H1 (cell line): ENCODE measurements around the gene IL17REL. TPM values are rescaled to one million over a fixed set of nuclear protein-coding genes. Genes with fewer than 3 reads are reported as not detected.

Experiments used
- CTCF ChIA-PET: fragments of 300-600 bp; sonication (Branson Sonifier 250); formaldehyde crosslinking; loops from one replicate; lab custom pipeline; 2021; ENCODE audit not compliant: partially characterized antibody; lab: Charles Lee
- POLR2A ChIA-PET: fragments of 300-600 bp; sonication (Branson Sonifier 250); formaldehyde crosslinking; loops from one replicate; lab custom pipeline; 2021; ENCODE audit warnings: inconsistent platforms; ENCODE audit not compliant: partially characterized antibody; lab: Charles Lee
- DNase-seq, 2 experiments: peaks; one replicate each; pipeline versions ENCODE4 v3.0.0 to v3.0.0-alpha.2; 2010 to 2022; ENCODE audit warnings: low spot score in 2 of 2, low read depth in 1 of 2, mixed read lengths in 1 of 2
- FAIRE-seq: peaks from 2 replicates; lab custom pipeline; 2011; peaks lifted over from hg19 to GRCh38; lab: Jason Lieb, UNC
- H2AFZ ChIP-seq: 2 replicates; pipeline ENCODE4 v1.8.1; 2012; ENCODE audit warnings: low read length, inconsistent platforms
- H2AK5ac ChIP-seq: 2 replicates; pipeline ENCODE4 v1.6.1; 2013; ENCODE audit warnings: low read depth, low read length
- H2BK120ac ChIP-seq: replicated peaks from 2 replicates; pipeline ENCODE3; 2013; ENCODE audit warnings: low read depth, low read length, inconsistent platforms
- H2BK12ac ChIP-seq: 2 replicates; pipeline ENCODE4 v1.6.1; 2013; ENCODE audit warnings: low read depth, low read length
- H2BK15ac ChIP-seq: 2 replicates; pipeline ENCODE4 v1.6.1; 2013; ENCODE audit warnings: low read length
- H2BK20ac ChIP-seq: 2 replicates; pipeline ENCODE4 v1.6.1; 2013; ENCODE audit warnings: low read length
- H2BK5ac ChIP-seq: 2 replicates; pipeline ENCODE4 v1.6.1; 2013; ENCODE audit warnings: low read depth, low read length
- H3K14ac ChIP-seq: 2 replicates; pipeline ENCODE4 v1.6.1; 2013; ENCODE audit warnings: inconsistent platforms; ENCODE audit not compliant: insufficient read length
- H3K18ac ChIP-seq: 2 replicates; pipeline ENCODE4 v1.6.1; 2013; ENCODE audit warnings: low read length; ENCODE audit errors: extremely low read depth
- H3K23ac ChIP-seq: 2 replicates; pipeline ENCODE4 v1.6.1; 2013; ENCODE audit warnings: inconsistent platforms; ENCODE audit not compliant: insufficient read length
- H3K23me2 ChIP-seq: 2 replicates; pipeline ENCODE4 v1.6.1; 2013; ENCODE audit warnings: low read depth, low read length
- H3K27ac ChIP-seq: 2 replicates; pipeline ENCODE4 v1.6.1; 2011; ENCODE audit warnings: low read depth, low read length, inconsistent platforms
- H3K27me3 ChIP-seq, 4 experiments: replicated peaks in 1 of 4; 1 replicate in 1 of 4; 2 replicates in 3 of 4; pipeline versions ENCODE4 v1.6.1 to v1.8.1; 2011 to 2013; ENCODE audit warnings: low read length in 3 of 4, mild to moderate bottlenecking in 3 of 4, inconsistent platforms in 2 of 4, mixed read lengths in 2 of 4, moderate library complexity in 1 of 4; ENCODE audit not compliant: control insufficient read depth in 3 of 4, insufficient read depth in 3 of 4; ENCODE audit errors: extremely low read depth in 1 of 4
- H3K36me3 ChIP-seq, 4 experiments: 2 replicates each; pipeline versions ENCODE4 v1.6.1 to v1.8.1; 2011 to 2013; ENCODE audit warnings: mild to moderate bottlenecking in 4 of 4, low read length in 3 of 4, moderate library complexity in 2 of 4, control low read depth in 1 of 4, inconsistent platforms in 1 of 4; ENCODE audit not compliant: insufficient read depth in 4 of 4, control insufficient read depth in 2 of 4
- H3K4ac ChIP-seq: replicated peaks from 2 replicates; pipeline ENCODE3; 2013; ENCODE audit warnings: low read length, low read depth, mixed read lengths, inconsistent platforms; ENCODE audit not compliant: insufficient read length
- H3K4me1 ChIP-seq, 4 experiments: replicated peaks in 1 of 4; 1 replicate in 1 of 4; 2 replicates in 3 of 4; pipeline versions ENCODE4 v1.6.1 to v1.8.1; 2011 to 2013; ENCODE audit warnings: low read length in 3 of 4, inconsistent platforms in 2 of 4, mixed read lengths in 1 of 4; ENCODE audit not compliant: insufficient read depth in 4 of 4, control insufficient read depth in 3 of 4
- H3K4me2 ChIP-seq, 2 experiments: 2 replicates each; pipeline versions ENCODE4 v1.6.1 to v1.8.1; 2011 to 2013; ENCODE audit warnings: low read depth in 2 of 2, low read length in 2 of 2, control low read depth in 1 of 2, inconsistent platforms in 1 of 2, mild to moderate bottlenecking in 1 of 2; ENCODE audit not compliant: insufficient read depth in 1 of 2
- H3K4me3 ChIP-seq, 4 experiments: fragments of 200-600, 300-600 bp in 1 of 4; sonication (generic), shearing (Covaris generic), sonication (Bioruptor Twin) in 1 of 4; 2 replicates each; pipeline versions ENCODE4 v1.5.1 to v1.8.1; 2011 to 2016; ENCODE audit warnings: low read length in 4 of 4, low read depth in 3 of 4, control low read depth in 2 of 4, inconsistent platforms in 2 of 4, mild to moderate bottlenecking in 2 of 4, mixed read lengths in 1 of 4, moderate library complexity in 1 of 4; ENCODE audit not compliant: insufficient read depth in 2 of 4; ENCODE audit errors: extremely low read depth in 1 of 4
- H3K56ac ChIP-seq: replicated peaks from 2 replicates; pipeline ENCODE3; 2013; ENCODE audit warnings: low read depth, mild to moderate bottlenecking, mixed read lengths, low read length, inconsistent platforms; ENCODE audit not compliant: insufficient read length
- H3K79me1 ChIP-seq: 2 replicates; pipeline ENCODE4 v1.6.1; 2013; ENCODE audit warnings: low read depth, low read length, control low read depth
- H3K79me2 ChIP-seq, 2 experiments: 2 replicates each; pipeline versions ENCODE4 v1.6.1 to v1.8.1; 2012 to 2013; ENCODE audit warnings: low read length in 2 of 2, mild to moderate bottlenecking in 2 of 2, inconsistent platforms in 1 of 2; ENCODE audit not compliant: insufficient read depth in 2 of 2, control insufficient read depth in 1 of 2
- H3K9ac ChIP-seq, 4 experiments: replicated peaks in 1 of 4; 1 replicate in 1 of 4; 2 replicates in 3 of 4; pipeline versions ENCODE4 v1.6.1 to v1.8.1; 2011 to 2013; ENCODE audit warnings: low read depth in 3 of 4, low read length in 3 of 4, control low read depth in 2 of 4, mild to moderate bottlenecking in 2 of 4, moderate library complexity in 2 of 4, inconsistent platforms in 1 of 4; ENCODE audit errors: extremely low read depth in 1 of 4
- H3K9me3 ChIP-seq, 2 experiments: 2 replicates each; pipeline versions ENCODE4 v1.6.1 to v1.8.1; 2012 to 2013; ENCODE audit warnings: mild to moderate bottlenecking in 2 of 2, moderate library complexity in 2 of 2, control low read depth in 1 of 2, inconsistent platforms in 1 of 2, low read depth in 1 of 2, low read length in 1 of 2, mixed read lengths in 1 of 2; ENCODE audit not compliant: insufficient read depth in 2 of 2
- H4K20me1 ChIP-seq, 2 experiments: replicated peaks in 1 of 2; 2 replicates each; pipeline versions ENCODE3 to v1.8.1; 2011 to 2013; ENCODE audit warnings: inconsistent platforms in 2 of 2, low read length in 2 of 2, mild to moderate bottlenecking in 1 of 2; ENCODE audit not compliant: insufficient read depth in 2 of 2, control insufficient read depth in 1 of 2
- H4K5ac ChIP-seq: 2 replicates; pipeline ENCODE4 v1.6.1; 2013; ENCODE audit warnings: low read length, low read depth, mixed read lengths, inconsistent platforms; ENCODE audit not compliant: insufficient read length
- H4K8ac ChIP-seq: 2 replicates; pipeline ENCODE4 v1.8.0; 2013; ENCODE audit warnings: mild to moderate bottlenecking, moderate library complexity, low read length, inconsistent platforms; ENCODE audit not compliant: insufficient read depth; ENCODE audit errors: extremely low read depth
- H4K91ac ChIP-seq: replicated peaks from 2 replicates; pipeline ENCODE3; 2013; ENCODE audit warnings: low read length, mixed read lengths, inconsistent platforms; ENCODE audit not compliant: insufficient read length
- ZNF274 ChIP-seq: IDR thresholded peaks from 2 replicates; pipeline ENCODE4 v1.7.0; 2012; ENCODE audit warnings: low read length, borderline replicate concordance; ENCODE audit errors: extremely low read depth
- WGBS, 2 experiments: shearing (Covaris generic) in 1 of 2; methylation state at CpG; one replicate each; pipeline versions ENCODE4 v1.1.6 to v1.1.7; 2013 to 2015; ENCODE audit warnings: low lambda C conversion rate in 2 of 2, mixed read lengths in 2 of 2, inconsistent platforms in 1 of 2, low coverage in 1 of 2, missing lambda C conversion rate in 1 of 2; ENCODE audit not compliant: insufficient replicate concordance in 2 of 2, insufficient coverage in 1 of 2, insufficient read length in 1 of 2; ENCODE audit errors: extremely low coverage in 1 of 2, missing lambda C conversion rate in 1 of 2; 5-methylcytosine and 5-hydroxymethylcytosine counted together
- polyA plus RNA-seq, 7 experiments: library from polyadenylated mRNA; depleted of rRNA in 3 of 7; stranded (reverse) in 5 of 7; unstranded in 2 of 7; fragments of >200 nt in 5 of 7; fragments of 200-250 nt in 2 of 7; gene quantifications; 1 replicate in 5 of 7; 2 replicates in 1 of 7; 4 replicates in 1 of 7; pipeline versions ENCODE4 v1.2.1 to v1.2.3, GENCODE V29; 2011 to 2013; ENCODE audit warnings: missing spikeins in 2 of 7, mixed read lengths in 2 of 7
- total RNA-seq: library from RNA; stranded (reverse); fragmentation: NEBNext Ultra II Directional; extraction: Animal tissue kit (Norgen Biotek cat#: 25700); gene quantifications from 2 replicates; pipeline ENCODE4 v1.2.1, GENCODE V29; 2021

The IL17REL gene
- total and polyA plus RNA-seq, 2 of the 8 experiments (the other 6 are each of a cell fraction or from before 2014, with no cell fraction given), result 0.15 to 0.20 TPM

DNA sequence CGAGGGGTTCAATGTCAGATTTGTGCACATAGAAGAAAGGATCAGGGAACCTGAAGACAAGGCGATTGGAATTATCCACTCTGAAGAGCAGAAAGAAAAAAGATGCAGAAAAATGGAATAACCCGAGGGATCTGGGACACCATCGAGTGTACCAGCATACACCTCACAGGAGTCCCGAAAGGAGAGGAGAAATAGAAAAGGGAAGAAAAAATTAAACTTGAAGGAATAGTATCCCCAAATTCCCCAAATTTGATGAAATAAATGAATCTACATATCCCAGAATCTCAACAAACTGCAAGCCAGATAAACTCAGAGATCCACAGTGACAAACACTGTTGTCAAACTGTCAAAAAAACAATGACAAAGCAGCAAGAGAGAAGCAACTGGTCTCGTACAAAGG lies 21.4 kb downstream of the IL17REL start:
- Histone ChIP-seq H3K36me3 (no peaks in the 10 kb centered on the region), H3K14ac (no peak overlapping the region), H3K79me1 (no peaks in the 10 kb centered on the region), H3K9me3 (peaks cover 0 to 21% of the 10 kb centered on the region in 2 experiments; a peak in 2 of 4 replicates), H2AFZ (no peak overlapping the region), H2AK5ac (no peak overlapping the region), H4K8ac (no peak overlapping the region), H4K91ac (no peak overlapping the region), H3K79me2 (no peaks in the 10 kb centered on the region), H3K9ac (no peak overlapping the region), H3K23ac (no peak overlapping the region), H3K27ac (no peak overlapping the region), H2BK15ac (no peak overlapping the region), H4K5ac (no peak overlapping the region), H3K23me2 (no peaks in the 10 kb centered on the region; the same call in 1 of the 2 replicates), H2BK5ac (no peak overlapping the region), H3K27me3 (peaks cover 0 to 6% (median 0%) of the 10 kb centered on the region in 4 experiments; a peak in 1 of 7 replicates), H3K4me2 (no peak overlapping the region), H3K18ac (no peak overlapping the region), H4K20me1 (no peaks in the 10 kb centered on the region), H2BK20ac (no peak overlapping the region), H3K4me3 (no peak overlapping the region), H3K56ac (no peak overlapping the region), H3K4me1 (0 out of 7 replicates have a peak, but pooled peaks cover 0 to 1% (median 0%) of the 10 kb centered on the region in 4 experiments), H2BK120ac (no peak overlapping the region), H2BK12ac (no peak overlapping the region), H3K4ac (no peak overlapping the region)
- DNase-seq (no peak), FAIRE-seq (no peak)
- no peak for TF ChIP-seq ZNF274
- POLR2A ChIA-PET, result no interaction called here
- WGBS, 2 experiments, result 79% methylated on average over 6 of the region's 6 CpGs; no CpG with 5 or more reads in 1 of the 2 experiments
- CTCF ChIA-PET, result interaction anchor here (0.7 to 1.3 kb wide), 2 partner anchors 11 to 487 kb away, joined by 3 to 4 read pairs; no protein-coding TSS in a partner anchor
